Astrocyte (in vitro differentiated cells and primary cell): ENCODE measurements around the gene FAM168B. TPM values are rescaled to one million over a fixed set of nuclear protein-coding genes. Genes with fewer than 3 reads are reported as not detected.

Source experiments
- DNase-seq: peaks from one replicate; pipeline ENCODE4 v3.0.0-alpha.2; 2010; ENCODE audit warnings: low read depth
- FAIRE-seq: peaks from 2 replicates; lab custom pipeline; 2011; peaks lifted over from hg19 to GRCh38; lab: Jason Lieb, UNC
- H2AFZ ChIP-seq: 2 replicates; pipeline ENCODE4 v1.6.0; 2012; ENCODE audit warnings: low read depth, low read length, inconsistent platforms
- H3K27ac ChIP-seq: 2 replicates; pipeline ENCODE4 v1.5.1; 2011; ENCODE audit warnings: low read depth, low read length, inconsistent platforms
- H3K27me3 ChIP-seq: 2 replicates; pipeline ENCODE4 v1.6.0; 2011; ENCODE audit warnings: low read length, inconsistent platforms; ENCODE audit not compliant: insufficient read depth
- H3K36me3 ChIP-seq: 2 replicates; pipeline ENCODE4 v1.5.1; 2011; ENCODE audit warnings: low read length, inconsistent platforms; ENCODE audit not compliant: insufficient read depth
- H3K4me1 ChIP-seq: 2 replicates; pipeline ENCODE4 v1.5.1; 2011; ENCODE audit warnings: low read length, inconsistent platforms; ENCODE audit not compliant: insufficient read depth
- H3K4me2 ChIP-seq: 2 replicates; pipeline ENCODE4 v1.6.0; 2012; ENCODE audit warnings: low read length, inconsistent platforms
- H3K4me3 ChIP-seq: 2 replicates; pipeline ENCODE4 v1.5.1; 2011; ENCODE audit warnings: low read depth, mild to moderate bottlenecking, low read length, inconsistent platforms; ENCODE audit not compliant: insufficient read depth
- H3K79me2 ChIP-seq: 2 replicates; pipeline ENCODE4 v1.6.0; 2012; ENCODE audit warnings: mild to moderate bottlenecking, low read length, inconsistent platforms; ENCODE audit not compliant: insufficient read depth
- H3K9ac ChIP-seq: 2 replicates; pipeline ENCODE4 v1.6.0; 2012; ENCODE audit warnings: mild to moderate bottlenecking, low read length, inconsistent platforms
- H3K9me3 ChIP-seq: 2 replicates; pipeline ENCODE4 v1.5.1; 2012; ENCODE audit warnings: low read depth, mild to moderate bottlenecking, low read length, inconsistent platforms; ENCODE audit not compliant: insufficient read depth
- H4K20me1 ChIP-seq: 2 replicates; pipeline ENCODE4 v1.6.0; 2012; ENCODE audit warnings: low read length, inconsistent platforms; ENCODE audit not compliant: insufficient read depth
- H3K27ac Mint-ChIP-seq: one replicate; pipeline ENCODE4 v1.8.0; 2021; ENCODE audit warnings: mild to moderate bottlenecking, mixed read lengths; ENCODE audit not compliant: unreplicated experiment
- H3K27me3 Mint-ChIP-seq: one replicate; pipeline ENCODE4 v1.8.0; 2021; ENCODE audit warnings: low read depth, mixed read lengths; ENCODE audit not compliant: unreplicated experiment
- H3K36me3 Mint-ChIP-seq: one replicate; pipeline ENCODE4 v1.8.0; 2021; ENCODE audit warnings: low read depth, mixed read lengths; ENCODE audit not compliant: unreplicated experiment
- H3K4me1 Mint-ChIP-seq: one replicate; pipeline ENCODE4 v1.8.0; 2021; ENCODE audit warnings: low read depth, mixed read lengths; ENCODE audit not compliant: unreplicated experiment
- H3K4me3 Mint-ChIP-seq: one replicate; pipeline ENCODE4 v1.8.0; 2021; ENCODE audit warnings: mild to moderate bottlenecking, moderate library complexity, mixed read lengths; ENCODE audit not compliant: unreplicated experiment
- H3K9me3 Mint-ChIP-seq: one replicate; pipeline ENCODE4 v1.8.0; 2021; ENCODE audit warnings: mild to moderate bottlenecking, mixed read lengths; ENCODE audit not compliant: unreplicated experiment
- CTCF ChIP-seq: IDR thresholded peaks from 2 replicates; pipeline ENCODE4 v1.5.1; 2011; ENCODE audit warnings: low read depth, mild to moderate bottlenecking, inconsistent platforms, low read length, moderate library complexity; ENCODE audit not compliant: insufficient read depth
- EZH2 ChIP-seq: IDR thresholded peaks from 2 replicates; pipeline ENCODE4 v1.6.1; 2012; ENCODE audit warnings: mild to moderate bottlenecking, low read length, inconsistent platforms; ENCODE audit not compliant: insufficient read depth
- total RNA-seq: library from RNA; stranded (reverse); gene quantifications from 2 replicates; pipeline ENCODE4 v1.2.1, GENCODE V29; 2021

FAM168B gene
- total RNA-seq, 1 donor from 2014 or later: 117 TPM

GRCh38 chr2:131046028-131046917 lies 47.0 kb downstream of the FAM168B start:
- Histone ChIP-seq H3K4me2 (no peak overlapping the region), H3K36me3 (peaks cover 24% of the 10 kb centered on the region), H3K27ac (no peak overlapping the region), H4K20me1 (peaks cover 46% of the 10 kb centered on the region), H3K9me3 (no peaks in the 10 kb centered on the region), H3K79me2 (peaks cover 13% of the 10 kb centered on the region), H3K4me3 (no peak overlapping the region), H3K27me3 (no peaks in the 10 kb centered on the region), H2AFZ (no peak overlapping the region), H3K9ac (no peak overlapping the region), H3K4me1 (no peaks in the 10 kb centered on the region)
- DNase-seq (no peak), FAIRE-seq (no peak)
- no peak overlapping the region for H3K4me3 Mint-ChIP-seq
- TF ChIP-seq EZH2 (no peak), CTCF (no peak)
- peaks cover under 1% of the 10 kb centered on the region for H3K4me1 Mint-ChIP-seq
- H3K27ac Mint-ChIP-seq: no peak overlapping the region
- peaks cover 1% of the 10 kb centered on the region for H3K27me3 Mint-ChIP-seq
- H3K9me3 Mint-ChIP-seq: no peaks in the 10 kb centered on the region
- peaks cover 6% of the 10 kb centered on the region for H3K36me3 Mint-ChIP-seq

GRCh38 chr2:131045286-131046027 lies 47.8 kb downstream of the FAM168B start:
- Histone ChIP-seq H3K27ac (no peak overlapping the region), H3K4me3 (no peak overlapping the region), H3K4me1 (no peaks in the 10 kb centered on the region), H4K20me1 (peaks cover 46% of the 10 kb centered on the region), H3K9me3 (no peaks in the 10 kb centered on the region), H3K4me2 (no peak overlapping the region), H3K79me2 (peaks cover 8% of the 10 kb centered on the region), H3K36me3 (peaks cover 20% of the 10 kb centered on the region), H3K27me3 (no peaks in the 10 kb centered on the region), H3K9ac (no peak overlapping the region), H2AFZ (no peak overlapping the region)
- FAIRE-seq (no peak), DNase-seq (no peak)
- TF ChIP-seq CTCF (no peak), EZH2 (no peak)
- Mint-ChIP-seq H3K36me3 (peaks cover 6% of the 10 kb centered on the region), H3K27ac (no peak overlapping the region), H3K9me3 (no peaks in the 10 kb centered on the region), H3K4me3 (no peak overlapping the region), H3K4me1 (peaks cover 5% of the 10 kb centered on the region), H3K27me3 (peaks cover 4% of the 10 kb centered on the region)
